Breast epithelium (tissue), 4 donors: ENCODE results near the gene METTL1. TPM values are rescaled to one million over a fixed set of nuclear protein-coding genes. Genes with fewer than 3 reads are reported as not detected.

Source experiments
- DNase-seq, 2 donors: peaks; one replicate each; pipeline ENCODE4 v3.0.0-alpha.2; 2019; ENCODE audit warnings: low spot score in 2 of 2
- H3K27ac ChIP-seq, 2 donors: fragments of 200-600 bp; sonication (generic) in 1 of 2; one replicate each; pipeline ENCODE4 v1.5.1; 2016 to 2019; ENCODE audit warnings: mild to moderate bottlenecking in 1 of 2
- H3K27me3 ChIP-seq, 2 donors: fragments of 200-600 bp; sonication (generic) in 1 of 2; one replicate each; pipeline versions ENCODE4 v1.5.1 to v1.6.0; 2017 to 2019; ENCODE audit warnings: control low read depth in 1 of 2, mild to moderate bottlenecking in 1 of 2
- H3K36me3 ChIP-seq: fragments of 200-600 bp; one replicate; pipeline ENCODE4 v1.5.1; 2019
- H3K4me1 ChIP-seq, 2 donors: fragments of 200-600 bp; sonication (generic); one replicate each; pipeline ENCODE4 v1.5.1; 2016 to 2019; ENCODE audit warnings: control low read depth in 1 of 2
- H3K4me3 ChIP-seq, 3 donors: fragments of 200-600 bp; sonication (generic); 1 replicate in 2 of 3; 2 replicates in 1 of 3; pipeline ENCODE4 v1.5.1; 2016 to 2019; ENCODE audit warnings: mild to moderate bottlenecking in 3 of 3, moderate library complexity in 2 of 3
- H3K9me3 ChIP-seq, 2 donors: fragments of 200-600 bp; sonication (generic) in 1 of 2; one replicate each; pipeline ENCODE4 v1.5.1; 2016 to 2019; ENCODE audit warnings: control low read depth in 1 of 2
- CTCF ChIP-seq, 3 donors: fragments of 450-650 bp; IDR thresholded peaks; one replicate each; pipeline ENCODE4 v1.5.1; 2016 to 2017; ENCODE audit warnings: antibody characterized with exemption in 3 of 3, mild to moderate bottlenecking in 3 of 3, moderate library complexity in 3 of 3
- POLR2A ChIP-seq: fragments of 450-650 bp; IDR thresholded peaks from one replicate; pipeline ENCODE4 v1.6.1; 2016; ENCODE audit warnings: antibody characterized with exemption, mild to moderate bottlenecking, moderate library complexity
- POLR2AphosphoS5 ChIP-seq, 3 donors: sonication (generic); formaldehyde crosslinking; IDR thresholded peaks; one replicate each; pipeline ENCODE4 v1.6.1; 2017; ENCODE audit warnings: antibody characterized with exemption in 3 of 3
- intact Hi-C: fragments of 100-400 bp; cut with DNase I; formaldehyde crosslinking; loops from one replicate; pipeline ENCODE4 v1.15.1; 2023; ENCODE audit warnings: low total_unique reads
- total RNA-seq, 3 donors: library from RNA; depleted of rRNA; stranded (reverse); fragments of >200 nt; gene quantifications; one replicate each; pipeline ENCODE4 v1.1.0, GENCODE V29; 2016

Gene METTL1
- total RNA-seq, 3 donors from 2014 or later = 4.8 to 12.6 (median 8.2) TPM

GRCh38 chr12:57765698-57766463 lies 6.0 kb downstream of the METTL1 start:
- intact Hi-C loops = no loop called here
- TF ChIP-seq CTCF (IDR thresholded peaks at IDR 0.05) = no peak
- no peak for TF ChIP-seq POLR2AphosphoS5 (IDR thresholded peaks at IDR 0.05)
- TF ChIP-seq POLR2A = no peak
- no peak for DNase-seq
- Histone ChIP-seq H3K27ac (no peak overlapping the region), H3K36me3 (no peaks in the 10 kb centered on the region), H3K9me3 (no peaks in the 10 kb centered on the region), H3K4me3 (peak overlapping the region in 2 of 3 donors; percentile 56 to 63), H3K4me1 (peaks cover 0 to 8% of the 10 kb centered on the region in 2 donors), H3K27me3 (peaks cover 0 to 25% of the 10 kb centered on the region in 2 donors)

GRCh38 chr12:57765003-57765697 lies 6.8 kb downstream of the METTL1 start:
- Histone ChIP-seq H3K27me3 (peaks cover 0 to 25% of the 10 kb centered on the region in 2 donors), H3K27ac (no peak overlapping the region), H3K4me1 (peaks cover 0 to 8% of the 10 kb centered on the region in 2 donors), H3K9me3 (no peaks in the 10 kb centered on the region), H3K36me3 (no peaks in the 10 kb centered on the region), H3K4me3 (peak overlapping the region; percentile 5 to 63 (median 56))
- peak in 1 of 2 donors; percentile 54 for DNase-seq
- no peak for TF ChIP-seq POLR2AphosphoS5 (IDR thresholded peaks at IDR 0.05)
- TF ChIP-seq CTCF (IDR thresholded peaks at IDR 0.05) = peak in 2 of 3 donors; percentile 22 to 23
- intact Hi-C loops = no loop called here

- H3K27me3 ChIP-seq = peaks cover 0 to 25% of the 10 kb centered on the region in 2 donors
- no peak for TF ChIP-seq POLR2AphosphoS5 (IDR thresholded peaks at IDR 0.05)
- TF ChIP-seq CTCF (IDR thresholded peaks at IDR 0.05) = no peak
- no peak for TF ChIP-seq POLR2A
- peak overlapping the region in 2 of 3 donors; percentile 56 to 63 for H3K4me3 ChIP-seq
- DNase-seq = no peak
- no peak overlapping the region for H3K27ac ChIP-seq
- no peaks in the 10 kb centered on the region for H3K9me3 ChIP-seq
- peaks cover 0 to 8% of the 10 kb centered on the region in 2 donors for H3K4me1 ChIP-seq
- intact Hi-C loops = no loop called here
- no peaks in the 10 kb centered on the region for H3K36me3 ChIP-seq
Measured at GRCh38 chr12:57764662-57765002, 7.3 kb downstream of the METTL1 start.

- H3K4me3 ChIP-seq = peak overlapping the region in 2 of 3 donors; percentile 56 to 63
- DNase-seq = no peak
- peaks cover 0 to 8% of the 10 kb centered on the region in 2 donors for H3K4me1 ChIP-seq
- H3K27me3 ChIP-seq = peaks cover 0 to 25% of the 10 kb centered on the region in 2 donors
- H3K36me3 ChIP-seq = no peaks in the 10 kb centered on the region
- H3K9me3 ChIP-seq = no peaks in the 10 kb centered on the region
- TF ChIP-seq CTCF (IDR thresholded peaks at IDR 0.05) (no peak), POLR2AphosphoS5 (IDR thresholded peaks at IDR 0.05) (no peak), POLR2A (no peak)
- no peak overlapping the region for H3K27ac ChIP-seq
- intact Hi-C loops = no loop called here
Measured at GRCh38 chr12:57763881-57764661, 7.8 kb downstream of the METTL1 start.
